Chondrocyte (in vitro differentiated cells): ENCODE results near the gene WNT7A. TPM values are rescaled to one million over a fixed set of nuclear protein-coding genes. Genes with fewer than 3 reads are reported as not detected.

Experiments
- DNase-seq: peaks from one replicate; pipeline ENCODE4 v3.0.0; 2021; ENCODE audit warnings: mixed read lengths, low spot score
- H3K27ac Mint-ChIP-seq: one replicate; pipeline ENCODE4 v1.8.0; 2021; ENCODE audit warnings: mild to moderate bottlenecking, moderate library complexity, mixed read lengths; ENCODE audit not compliant: unreplicated experiment
- H3K27me3 Mint-ChIP-seq: 2 replicates; pipeline ENCODE4 v1.8.0; 2021; ENCODE audit warnings: low read depth, mixed read lengths
- H3K36me3 Mint-ChIP-seq: 2 replicates; pipeline ENCODE4 v1.8.0; 2021; ENCODE audit warnings: low read depth, mixed read lengths
- H3K4me1 Mint-ChIP-seq: 2 replicates; pipeline ENCODE4 v1.8.0; 2021; ENCODE audit warnings: low read depth, mild to moderate bottlenecking, mixed read lengths
- H3K4me3 Mint-ChIP-seq: one replicate; pipeline ENCODE4 v1.8.0; 2021; ENCODE audit warnings: mild to moderate bottlenecking, moderate library complexity, mixed read lengths; ENCODE audit not compliant: unreplicated experiment
- H3K9me3 Mint-ChIP-seq: 2 replicates; pipeline ENCODE4 v1.8.0; 2021; ENCODE audit warnings: low read depth, mixed read lengths
- CTCF ChIP-seq: fragments of 200-600 bp; sonication (generic); IDR thresholded peaks from 2 replicates; pipeline ENCODE4 v1.5.0; 2021; ENCODE audit warnings: antibody characterized with exemption, mild to moderate bottlenecking, moderate library complexity
- total RNA-seq: library from RNA; stranded (reverse); gene quantifications from 3 replicates; pipeline ENCODE4 v1.2.1, GENCODE V29; 2021

The WNT7A gene
- total RNA-seq, 1 donor from 2014 or later, result not detected

GRCh38 chr3:13888576-13888975 lies 8.7 kb upstream of the WNT7A start:
- H3K4me1 Mint-ChIP-seq, result no peaks in the 10 kb centered on the region

GRCh38 chr3:13887495-13888300 lies 7.8 kb upstream of the WNT7A start:
- no peaks in the 10 kb centered on the region for H3K9me3 Mint-ChIP-seq
- H3K36me3 Mint-ChIP-seq, result peaks cover 2% of the 10 kb centered on the region
- no peak overlapping the region for H3K27ac Mint-ChIP-seq
- peaks cover 48% of the 10 kb centered on the region for H3K27me3 Mint-ChIP-seq
- H3K4me1 Mint-ChIP-seq, result no peaks in the 10 kb centered on the region
- DNase-seq, result peak; percentile 26
- no peak overlapping the region for H3K4me3 Mint-ChIP-seq
- TF ChIP-seq CTCF, result no peak

More at GRCh38 chr3:13888576-13888975, 8.7 kb upstream of the WNT7A start:
- DNase-seq, result no peak
- H3K4me3 Mint-ChIP-seq, result no peak overlapping the region
- no peak overlapping the region for H3K27ac Mint-ChIP-seq
- TF ChIP-seq CTCF, result no peak
- H3K27me3 Mint-ChIP-seq, result peaks cover 41% of the 10 kb centered on the region
- H3K9me3 Mint-ChIP-seq, result no peaks in the 10 kb centered on the region
- no peaks in the 10 kb centered on the region for H3K36me3 Mint-ChIP-seq

- H3K27me3 Mint-ChIP-seq, result peaks cover 56% of the 10 kb centered on the region
- H3K4me3 Mint-ChIP-seq, result no peak overlapping the region
- no peak overlapping the region for H3K27ac Mint-ChIP-seq
- peak; percentile 21 for DNase-seq
- H3K36me3 Mint-ChIP-seq, result peaks cover 2% of the 10 kb centered on the region
- no peaks in the 10 kb centered on the region for H3K4me1 Mint-ChIP-seq
- H3K9me3 Mint-ChIP-seq, result no peaks in the 10 kb centered on the region
- TF ChIP-seq CTCF, result no peak
Measured at GRCh38 chr3:13886593-13887129, 6.8 kb upstream of the WNT7A start.

- Mint-ChIP-seq H3K27ac (no peak overlapping the region), H3K27me3 (peaks cover 64% of the 10 kb centered on the region), H3K9me3 (no peaks in the 10 kb centered on the region), H3K36me3 (peaks cover 5% of the 10 kb centered on the region), H3K4me1 (no peaks in the 10 kb centered on the region), H3K4me3 (no peak overlapping the region)
- TF ChIP-seq CTCF, result peak; percentile 20
- no peak for DNase-seq
Measured at GRCh38 chr3:13885704-13886010, 5.8 kb upstream of the WNT7A start.

GRCh38 chr3:13884851-13885703 lies 5.2 kb upstream of the WNT7A start:
- TF ChIP-seq CTCF, result peak; percentile 78
- DNase-seq, result no peak
- Mint-ChIP-seq H3K4me1 (no peaks in the 10 kb centered on the region), H3K27me3 (peaks cover 62% of the 10 kb centered on the region), H3K9me3 (no peaks in the 10 kb centered on the region), H3K36me3 (peaks cover 5% of the 10 kb centered on the region), H3K4me3 (no peak overlapping the region), H3K27ac (no peak overlapping the region)
